ENCODE measurements around the gene CCNY. TPM values are rescaled to one million over a fixed set of nuclear protein-coding genes. Genes with fewer than 3 reads are reported as not detected.
"Not testable (repeated sequence)": the region's sequence is repeated elsewhere in the genome, so short reads cannot be mapped to it uniquely, and the experiment has no call there.

The CCNY gene
- total and polyA plus RNA-seq, 8 donors: 10.6 to 41.7 (median 26.6) TPM

GRCh38 chr10:35304649-35305048 lies 31.7 kb upstream of the CCNY start:
- no peak for ATAC-seq
- intact Hi-C loops (cut with DNase I): no loop called here
- Histone ChIP-seq H3K27ac (no peak overlapping the region), H3K36me3 (no peaks in the 10 kb centered on the region), H3K9me3 (no peaks in the 10 kb centered on the region), H3K4me3 (no peak overlapping the region), H3K4me1 (peaks cover 0 to 4% (median 0%) of the 10 kb centered on the region in 3 donors), H3K27me3 (no peaks in the 10 kb centered on the region)
- FAIRE-seq: no peak
- no peak for DNase-seq
- no peak for TF ChIP-seq CTCF (IDR thresholded peaks at IDR 0.05)
- WGBS, 2 donors: 50 to 59% methylated on average over 2 of the region's 2 CpGs

GRCh38 chr10:35306852-35307251 lies 29.5 kb upstream of the CCNY start:
- DNase-seq (peak in 5 of 6 donors; percentile 30 to 58 (median 43)), FAIRE-seq (no peak), ATAC-seq (peak; percentile 82 to 90 (median 88))
- Histone ChIP-seq H3K4me1 (peaks cover 0 to 4% (median 0%) of the 10 kb centered on the region in 3 donors), H3K9me3 (no peaks in the 10 kb centered on the region), H3K27me3 (no peaks in the 10 kb centered on the region), H3K36me3 (no peaks in the 10 kb centered on the region), H3K4me3 (no peak overlapping the region), H3K27ac (no peak overlapping the region)
- intact Hi-C loops (cut with DNase I): no loop called here
- no peak for TF ChIP-seq CTCF (IDR thresholded peaks at IDR 0.05)
- 15 to 22% methylated on average over 9 of the region's 9 CpGs for WGBS, 2 donors

GRCh38 chr10:35307297-35307696 lies 29.0 kb upstream of the CCNY start:
- no peak overlapping the region for H3K4me3 ChIP-seq
- no peak for FAIRE-seq
- intact Hi-C loops (cut with DNase I): no loop called here

GRCh38 chr10:35308809-35309208 lies 27.5 kb upstream of the CCNY start:
- FAIRE-seq (no peak), ATAC-seq (no peak), DNase-seq (no peak)
- no peaks in the 10 kb centered on the region for H3K36me3 ChIP-seq
- TF ChIP-seq CTCF (IDR thresholded peaks at IDR 0.05): no peak
- 36 to 48% methylated on average over 2 of the region's 2 CpGs for WGBS, 2 donors
- H3K9me3 ChIP-seq: no peaks in the 10 kb centered on the region
- no peak overlapping the region for H3K4me3 ChIP-seq
- H3K4me1 ChIP-seq: peaks cover 0 to 4% (median 0%) of the 10 kb centered on the region in 3 donors
- no peak overlapping the region for H3K27ac ChIP-seq
- no peaks in the 10 kb centered on the region for H3K27me3 ChIP-seq
- intact Hi-C loops (cut with DNase I): no loop called here

More at GRCh38 chr10:35307297-35307696, 29.0 kb upstream of the CCNY start:
- Histone ChIP-seq H3K4me1 (peaks cover 0 to 4% (median 0%) of the 10 kb centered on the region in 3 donors), H3K36me3 (no peaks in the 10 kb centered on the region), H3K9me3 (no peaks in the 10 kb centered on the region), H3K27me3 (no peaks in the 10 kb centered on the region), H3K27ac (no peak overlapping the region)
- ATAC-seq (peak; percentile 35 to 67 (median 63)), DNase-seq (peak in 1 of 6 donors; percentile 21)
- TF ChIP-seq CTCF (IDR thresholded peaks at IDR 0.05): no peak
- WGBS, 2 donors: 47 to 51% methylated on average over 10 of the region's 10 CpGs

- intact Hi-C loops (cut with DNase I); FAIRE-seq: not testable (repeated sequence)
Measured at GRCh38 chr10:35314142-35314541, 22.2 kb upstream of the CCNY start.

GRCh38 chr10:35315235-35315634 lies 21.1 kb upstream of the CCNY start:
- H3K9me3 ChIP-seq; H3K4me3 ChIP-seq; ATAC-seq; H3K27me3 ChIP-seq; FAIRE-seq; DNase-seq; H3K4me1 ChIP-seq; H3K36me3 ChIP-seq; H3K27ac ChIP-seq; intact Hi-C loops (cut with DNase I): not testable (repeated sequence)

More at GRCh38 chr10:35314142-35314541, 22.2 kb upstream of the CCNY start:
- H3K27ac ChIP-seq, H3K36me3 ChIP-seq, DNase-seq, H3K9me3 ChIP-seq, H3K4me3 ChIP-seq, ATAC-seq, H3K27me3 ChIP-seq, H3K4me1 ChIP-seq: not testable (repeated sequence)
- 79 to 93% methylated on average over 2 of the region's 2 CpGs for WGBS, 2 donors
